GM23248 (cell line): ENCODE measurements around the gene GSX1.

ENCODE experiments used
- EZH2 ChIP-seq: fragments of 200-600 bp; sonication (generic); IDR thresholded peaks from 2 replicates; pipeline ENCODE4 v1.6.1; 2018; ENCODE audit warnings: antibody characterized with exemption, mild to moderate bottlenecking; ENCODE audit not compliant: insufficient read depth, poor library complexity, severe bottlenecking
- EZH2phosphoT487 ChIP-seq: fragments of 200-600 bp; sonication (generic); IDR thresholded peaks from 2 replicates; pipeline ENCODE4 v1.6.1; 2018; ENCODE audit warnings: antibody characterized with exemption, moderate library complexity, mild to moderate bottlenecking, low read depth; ENCODE audit not compliant: insufficient read depth

GRCh38 chr13:27791901-27792392, 336 bp upstream of the GSX1 start:
- TF ChIP-seq EZH2phosphoT487 = no peak
- TF ChIP-seq EZH2 = no peak
